ENCODE results near the gene AQP6. TPM values are rescaled to one million over a fixed set of nuclear protein-coding genes. Genes with fewer than 3 reads are reported as not detected.

AQP6 gene
- total RNA-seq, 1 experiment from 2014 or later: 0.08 TPM

DNA sequence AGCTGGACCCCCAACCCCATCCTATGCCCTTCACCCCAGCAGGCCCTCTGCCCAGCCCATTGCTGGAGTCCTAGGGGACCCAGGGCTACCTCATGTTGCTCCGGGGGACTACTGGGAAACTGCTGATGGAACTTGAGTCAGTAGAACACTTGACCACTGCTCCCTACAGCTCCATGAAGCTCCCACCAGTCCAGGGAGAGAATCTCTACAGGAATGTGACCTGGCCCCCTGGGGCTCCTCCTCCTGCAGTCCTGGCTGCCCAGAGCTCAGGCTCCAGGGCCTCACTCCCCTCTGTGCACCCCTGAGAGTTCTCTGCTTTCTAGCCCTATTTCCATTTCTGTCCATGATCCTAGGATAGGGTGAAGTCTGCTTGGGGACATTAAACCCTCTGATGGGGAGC lies 33.0 kb upstream of the AQP6 start:
- no peak for DNase-seq (ENCODE audit: low read depth, low spot score)
- in situ Hi-C loops (cut with HindIII; ENCODE audit: low pct_unique_long_range_greater_than_20kb, low sequenced_read_pairs): loop anchor here (10.0 kb wide), 1 partner anchor 125 kb away; no protein-coding TSS in a partner anchor

- no peak for DNase-seq (ENCODE audit: low read depth, low spot score)
- in situ Hi-C loops (cut with HindIII; ENCODE audit: low pct_unique_long_range_greater_than_20kb, low sequenced_read_pairs): no loop called here
Observed at GRCh38 chr12:49941556-49942511, 30.9 kb upstream of the AQP6 start.

GRCh38 chr12:49942512-49942893 lies 30.2 kb upstream of the AQP6 start:
- no peak for DNase-seq (ENCODE audit: low read depth, low spot score)
- in situ Hi-C loops (cut with HindIII; ENCODE audit: low pct_unique_long_range_greater_than_20kb, low sequenced_read_pairs): no loop called here

GRCh38 chr12:49942921-49943624 lies 29.7 kb upstream of the AQP6 start:
- in situ Hi-C loops (cut with HindIII; ENCODE audit: low pct_unique_long_range_greater_than_20kb, low sequenced_read_pairs): no loop called here
- DNase-seq (ENCODE audit: low read depth, low spot score): no peak

DNA sequence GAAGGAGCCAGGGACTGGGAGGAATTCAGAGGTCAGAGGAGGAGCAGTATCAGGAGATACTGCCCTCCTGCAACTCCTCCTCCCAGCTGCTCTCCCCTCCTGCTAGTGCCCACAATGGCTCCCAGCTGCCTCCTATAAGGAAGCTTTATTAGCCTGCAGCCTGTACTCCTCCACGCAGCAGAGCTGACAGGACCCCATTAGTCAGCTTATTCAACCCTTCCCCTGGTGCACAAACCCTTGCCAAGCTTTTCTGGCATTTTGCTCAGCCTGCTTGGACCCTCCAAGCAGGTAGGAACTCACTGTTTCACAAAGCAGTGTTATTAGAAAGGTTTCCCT lies 29.2 kb upstream of the AQP6 start:
- no peak for DNase-seq (ENCODE audit: low read depth, low spot score)
- in situ Hi-C loops (cut with HindIII; ENCODE audit: low pct_unique_long_range_greater_than_20kb, low sequenced_read_pairs): no loop called here

DNA sequence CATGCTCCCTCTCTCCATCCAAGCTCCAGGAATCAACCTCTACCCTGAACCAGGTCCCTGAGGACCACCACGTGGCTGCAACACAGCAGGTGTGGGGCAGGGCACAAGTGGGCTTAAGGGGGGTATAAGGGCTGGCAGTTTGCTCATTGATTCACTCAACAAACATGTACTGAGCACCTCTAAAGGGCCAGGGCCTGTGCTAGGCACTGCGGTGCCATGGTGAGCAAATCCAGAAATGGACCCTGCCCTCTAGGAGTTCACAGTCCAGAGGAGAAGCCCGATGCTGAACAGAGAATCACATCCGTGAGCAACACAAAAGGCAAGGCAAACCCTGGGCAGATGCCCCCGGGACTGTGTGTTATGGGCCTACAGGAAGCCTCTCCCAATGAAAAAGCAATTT lies 28.7 kb upstream of the AQP6 start:
- no peak for DNase-seq (ENCODE audit: low read depth, low spot score)
- in situ Hi-C loops (cut with HindIII; ENCODE audit: low pct_unique_long_range_greater_than_20kb, low sequenced_read_pairs): no loop called here

- in situ Hi-C loops (cut with HindIII; ENCODE audit: low pct_unique_long_range_greater_than_20kb, low sequenced_read_pairs): no loop called here
- DNase-seq (ENCODE audit: low read depth, low spot score): no peak
Observed at GRCh38 chr12:49944718-49945117, 28.0 kb upstream of the AQP6 start.

GRCh38 chr12:49945394-49946080 lies 27.2 kb upstream of the AQP6 start:
- DNase-seq (ENCODE audit: low read depth, low spot score): peak; percentile 83
- in situ Hi-C loops (cut with HindIII; ENCODE audit: low pct_unique_long_range_greater_than_20kb, low sequenced_read_pairs): no loop called here

GRCh38 chr12:49946086-49946485 lies 26.7 kb upstream of the AQP6 start:
- no peak for DNase-seq (ENCODE audit: low read depth, low spot score)
- in situ Hi-C loops (cut with HindIII; ENCODE audit: low pct_unique_long_range_greater_than_20kb, low sequenced_read_pairs): no loop called here

- peak; percentile 26 for DNase-seq (ENCODE audit: low read depth, low spot score)
- in situ Hi-C loops (cut with HindIII; ENCODE audit: low pct_unique_long_range_greater_than_20kb, low sequenced_read_pairs): no loop called here
Observed at GRCh38 chr12:49946497-49946896, 26.2 kb upstream of the AQP6 start.

DNA sequence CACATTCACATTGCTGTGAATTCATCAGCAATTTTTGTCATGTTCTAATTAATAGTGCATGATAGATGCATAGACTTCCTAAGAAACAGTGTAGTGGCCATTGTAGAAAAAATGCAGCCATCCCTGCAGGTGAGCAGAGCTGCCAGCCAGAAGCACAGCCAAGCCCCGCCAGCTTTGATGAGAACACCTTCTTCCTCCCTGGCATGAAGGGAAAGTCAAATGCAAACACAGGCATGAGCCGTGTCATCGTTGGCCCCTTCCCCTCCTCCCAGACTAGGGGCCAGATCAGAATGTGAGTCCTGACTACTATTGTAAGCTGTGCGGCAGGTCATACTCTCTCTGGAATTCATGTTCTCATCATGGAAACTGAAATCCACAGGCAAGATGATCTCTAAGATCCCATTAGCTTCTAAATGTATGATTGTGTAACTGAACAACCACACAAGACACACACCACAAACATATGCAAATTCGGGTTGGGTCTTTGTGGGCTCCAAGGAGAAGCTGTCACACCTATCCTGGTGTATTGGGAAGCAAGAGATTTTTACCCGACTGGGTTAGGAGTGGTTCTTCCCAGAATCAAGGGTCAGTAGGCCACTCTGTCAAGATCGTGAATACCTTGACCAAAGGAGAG lies 25.0 kb upstream of the AQP6 start:
- DNase-seq (ENCODE audit: low read depth, low spot score): no peak
- in situ Hi-C loops (cut with HindIII; ENCODE audit: low pct_unique_long_range_greater_than_20kb, low sequenced_read_pairs): no loop called here

GRCh38 chr12:49948866-49949845 lies 23.6 kb upstream of the AQP6 start:
- DNase-seq (ENCODE audit: low read depth, low spot score): no peak
- in situ Hi-C loops (cut with HindIII; ENCODE audit: low pct_unique_long_range_greater_than_20kb, low sequenced_read_pairs): no loop called here

DNA sequence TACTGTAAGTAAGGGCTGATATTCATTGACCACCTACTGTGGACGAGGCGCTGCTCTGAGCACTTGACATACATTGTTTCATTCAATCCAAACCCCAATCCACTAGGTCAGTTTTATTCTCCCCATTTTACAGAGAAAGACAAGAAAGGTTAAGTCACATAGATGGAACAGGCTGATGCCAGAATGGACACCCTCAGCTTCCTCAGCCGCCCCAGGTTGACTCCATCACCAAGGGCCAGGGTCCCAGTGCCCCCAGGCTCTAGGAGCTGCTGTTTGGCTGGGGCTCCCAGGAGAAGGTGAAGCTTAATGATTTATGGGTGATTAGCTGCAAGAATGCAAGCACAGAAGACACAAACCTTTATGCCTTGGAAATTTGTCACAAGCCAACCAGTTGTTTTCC lies 22.9 kb upstream of the AQP6 start:
- no peak for DNase-seq (ENCODE audit: low read depth, low spot score)
- in situ Hi-C loops (cut with HindIII; ENCODE audit: low pct_unique_long_range_greater_than_20kb, low sequenced_read_pairs): no loop called here

GRCh38 chr12:49950273-49951251 lies 22.2 kb upstream of the AQP6 start, which contains the start of gene AQP2:
AQP2 (plus strand) TSS chr12:49950737; CDS start chr12:49950831, 94 bp downstream.
- no peak for DNase-seq (ENCODE audit: low read depth, low spot score)
- in situ Hi-C loops (cut with HindIII; ENCODE audit: low pct_unique_long_range_greater_than_20kb, low sequenced_read_pairs): no loop called here

DNA sequence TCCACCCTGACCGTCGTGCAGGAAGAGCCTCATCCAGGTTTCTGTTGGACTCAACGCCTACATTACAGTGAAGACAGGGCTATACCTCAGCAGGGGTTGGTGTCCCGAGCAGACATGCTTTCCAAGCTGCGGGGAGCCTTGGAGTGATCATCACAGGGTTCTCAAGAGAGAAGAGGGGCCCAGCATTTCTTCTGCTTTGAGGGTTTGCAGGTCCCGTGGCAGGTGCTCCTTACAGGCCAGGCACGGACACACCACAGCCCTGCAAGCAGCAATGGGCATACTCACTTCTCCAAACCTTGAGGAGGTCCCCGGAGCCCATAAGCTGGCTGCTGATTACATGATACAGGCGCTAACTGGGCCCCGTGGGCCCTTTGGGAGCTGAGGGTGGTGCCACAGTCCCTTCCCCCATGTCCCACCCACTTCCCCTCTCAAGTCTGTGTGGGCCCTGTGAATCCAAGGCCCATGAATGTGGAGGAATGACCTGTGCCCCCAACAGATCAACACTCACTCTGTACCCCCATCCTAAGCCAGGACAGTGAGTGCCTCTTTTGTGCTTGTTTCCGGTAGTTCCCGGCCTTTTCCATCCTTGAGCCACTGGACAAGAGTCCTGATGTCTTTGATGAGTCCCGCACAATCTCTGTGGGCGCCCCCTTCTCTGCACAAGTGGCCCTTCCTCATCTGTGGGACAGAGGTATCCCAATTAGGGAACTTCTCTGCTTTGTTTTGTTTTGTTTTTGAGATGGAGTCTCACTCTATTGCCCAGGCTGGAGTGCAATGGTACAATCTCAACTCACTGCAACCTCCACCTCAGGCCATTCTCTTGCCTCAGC lies 21.1 kb upstream of the AQP6 start:
- DNase-seq (ENCODE audit: low read depth, low spot score): no peak
- in situ Hi-C loops (cut with HindIII; ENCODE audit: low pct_unique_long_range_greater_than_20kb, low sequenced_read_pairs): no loop called here
